HG03159 (cell line): ENCODE measurements around the gene PDE3B.
"Not testable (repeated sequence)": the region's sequence is repeated elsewhere in the genome, so short reads cannot be mapped to it uniquely, and the experiment has no call there.

ENCODE experiments used
- ATAC-seq: cut with Tn5 transposase; IDR thresholded peaks from one replicate; pipeline ENCODE4 v1.9.1; 2021; ENCODE audit warnings: mild to moderate bottlenecking, moderate library complexity; ENCODE audit not compliant: unreplicated experiment

The PDE3B gene

DNA sequence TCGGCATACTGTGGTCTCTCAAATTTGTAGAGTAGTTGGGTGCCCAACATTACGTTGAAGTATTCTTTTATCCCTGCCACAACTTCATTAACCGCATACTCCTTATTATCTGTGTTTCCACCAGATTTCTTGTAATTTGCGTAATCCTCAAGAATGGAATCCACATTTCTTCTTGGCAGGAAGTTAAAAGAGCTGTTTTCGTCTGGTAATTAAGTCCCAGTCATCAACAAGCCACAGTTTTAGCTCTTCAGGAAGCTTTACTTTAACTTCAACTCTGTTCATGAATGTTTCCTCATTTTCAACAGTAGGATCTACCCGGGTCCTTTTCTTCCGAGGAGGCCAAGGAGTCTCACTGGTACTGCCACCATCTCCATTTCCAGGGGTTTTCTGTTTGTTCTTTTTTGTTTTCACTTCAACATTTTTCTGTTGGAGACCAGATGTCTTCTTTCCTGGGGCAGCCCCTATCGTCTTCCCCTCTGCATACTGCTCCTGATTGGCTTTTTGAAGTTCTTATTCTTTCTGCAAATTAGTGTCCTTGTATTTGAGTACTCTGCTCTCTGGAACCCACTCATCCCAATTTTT lies 30.3 kb downstream of the PDE3B start:
- ATAC-seq = no peak

DNA sequence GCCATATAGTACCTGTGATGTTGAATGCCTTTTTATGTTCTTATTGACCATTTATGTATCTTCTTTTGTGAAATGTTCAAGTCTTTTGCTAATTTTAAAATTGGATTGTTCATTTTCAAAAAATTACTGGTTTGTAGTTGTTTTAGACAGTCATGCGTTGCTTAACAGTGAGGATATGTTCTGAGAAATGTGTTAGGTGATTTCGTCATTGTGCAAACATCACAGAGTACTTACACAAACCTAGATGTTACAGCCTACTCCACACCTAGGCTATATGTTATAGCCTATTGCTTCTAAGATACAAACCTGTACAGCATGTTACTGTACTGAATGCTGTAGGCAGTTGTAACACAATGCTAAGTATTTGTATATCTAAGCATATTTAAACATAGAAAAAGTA lies 32.5 kb downstream of the PDE3B start:
- ATAC-seq = no peak

DNA sequence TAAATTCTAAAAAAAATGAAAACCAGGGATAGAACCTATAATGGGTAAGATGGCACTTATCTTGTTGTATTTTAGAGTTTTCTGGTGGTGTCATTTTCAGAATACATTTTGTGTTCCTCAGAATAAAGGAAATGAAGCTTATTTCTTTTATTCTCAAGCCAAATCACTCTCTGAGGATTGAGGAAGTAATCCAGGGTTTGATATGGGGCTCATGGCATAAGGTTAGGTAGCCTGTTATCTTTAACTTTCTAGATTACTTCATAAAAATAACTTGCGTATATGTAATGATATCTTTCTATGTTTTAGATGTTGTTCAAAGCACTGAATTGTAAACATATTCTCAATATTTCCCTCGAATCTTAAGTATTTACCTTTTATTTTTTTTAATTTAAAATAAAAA lies 33.5 kb downstream of the PDE3B start:
- ATAC-seq = no peak

DNA sequence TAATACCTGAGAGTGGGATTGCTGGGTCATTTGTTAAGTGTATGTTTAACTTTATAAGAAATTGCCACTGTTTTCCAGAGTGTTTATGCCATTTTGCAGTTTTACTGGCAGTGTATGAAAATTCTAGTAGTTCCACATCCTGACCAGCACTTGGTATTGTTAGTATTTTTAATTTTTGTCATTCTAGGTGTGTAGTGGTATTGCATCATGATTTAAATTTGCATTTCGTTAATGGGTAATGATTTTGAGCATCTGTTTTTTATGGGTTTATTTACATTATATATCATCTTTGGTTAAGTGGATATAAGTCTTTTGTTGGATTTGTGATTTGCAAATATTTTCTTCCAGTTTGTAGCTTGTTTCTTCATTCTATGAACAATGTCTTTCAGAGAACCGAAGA lies 34.7 kb downstream of the PDE3B start:
- no peak for ATAC-seq

DNA sequence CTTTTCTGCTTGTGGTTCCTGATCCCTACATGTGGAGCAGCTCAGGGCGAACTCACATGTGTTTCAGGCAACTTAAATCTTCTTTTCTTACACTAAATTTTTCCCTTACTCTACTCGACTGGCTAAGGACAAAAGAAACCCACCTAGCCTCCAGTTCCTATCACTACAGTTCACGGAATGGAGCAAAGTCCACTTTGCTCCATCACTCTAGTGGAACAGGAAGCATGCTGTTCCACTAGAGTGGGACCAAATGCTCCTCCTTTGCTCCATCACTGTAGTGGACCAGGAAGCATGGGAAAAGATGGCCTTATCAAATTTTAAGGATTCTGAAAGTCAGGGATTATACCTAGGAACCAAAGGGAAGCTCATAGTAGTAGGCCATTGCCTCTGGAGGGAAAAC lies 36.1 kb downstream of the PDE3B start:
- ATAC-seq = no peak

DNA sequence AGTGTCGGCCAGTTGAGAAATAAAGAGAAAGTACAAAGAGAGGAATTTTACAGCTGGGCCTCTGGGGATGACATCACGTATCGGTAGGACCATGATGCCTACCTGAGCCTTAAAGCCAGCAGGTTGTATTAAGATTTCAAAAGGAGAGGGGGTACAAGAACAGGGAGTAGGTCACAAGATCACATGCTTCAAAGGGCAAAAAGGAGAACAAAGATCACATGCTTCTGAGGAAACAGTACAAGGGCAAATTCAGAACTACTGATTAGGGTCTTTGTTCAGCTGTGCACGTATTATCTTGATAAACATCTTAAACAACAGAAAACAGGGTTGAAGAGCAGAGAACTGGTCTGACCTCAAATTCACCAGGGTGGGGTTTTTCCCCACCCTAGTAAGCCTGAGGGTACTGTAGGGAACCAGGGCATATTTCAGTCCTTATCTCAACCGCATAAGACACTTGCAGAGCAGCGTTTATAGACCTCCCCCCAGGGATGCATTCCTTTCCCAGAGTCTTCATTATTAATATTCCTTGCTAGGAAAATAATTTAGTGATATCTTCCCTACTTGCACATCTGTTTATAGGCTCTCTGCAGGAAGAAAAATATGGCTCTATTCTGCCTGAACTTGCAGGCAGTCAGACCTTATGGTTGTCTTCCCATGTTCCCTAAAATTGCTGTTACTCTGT lies 40.8 kb downstream of the PDE3B start:
- not testable (repeated sequence) for ATAC-seq

DNA sequence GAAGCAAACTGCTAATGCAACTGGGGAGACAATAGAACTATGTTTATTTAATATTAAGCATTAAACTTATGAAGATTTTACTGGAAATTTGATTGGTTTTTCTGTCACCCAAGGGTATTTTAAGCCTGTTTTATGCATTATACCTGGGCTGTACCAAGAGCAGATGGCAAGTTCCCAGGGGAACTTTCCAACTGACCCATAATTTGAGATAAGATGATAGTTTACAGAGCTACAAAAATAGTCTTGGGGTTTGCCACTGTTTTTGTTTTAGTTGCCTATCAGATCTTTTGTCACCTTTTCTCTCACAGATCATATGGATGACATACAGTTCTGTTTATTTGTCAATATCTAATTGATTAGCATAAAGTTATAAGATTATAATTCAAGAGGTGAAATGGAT lies 43.9 kb downstream of the PDE3B start:
- no peak for ATAC-seq

DNA sequence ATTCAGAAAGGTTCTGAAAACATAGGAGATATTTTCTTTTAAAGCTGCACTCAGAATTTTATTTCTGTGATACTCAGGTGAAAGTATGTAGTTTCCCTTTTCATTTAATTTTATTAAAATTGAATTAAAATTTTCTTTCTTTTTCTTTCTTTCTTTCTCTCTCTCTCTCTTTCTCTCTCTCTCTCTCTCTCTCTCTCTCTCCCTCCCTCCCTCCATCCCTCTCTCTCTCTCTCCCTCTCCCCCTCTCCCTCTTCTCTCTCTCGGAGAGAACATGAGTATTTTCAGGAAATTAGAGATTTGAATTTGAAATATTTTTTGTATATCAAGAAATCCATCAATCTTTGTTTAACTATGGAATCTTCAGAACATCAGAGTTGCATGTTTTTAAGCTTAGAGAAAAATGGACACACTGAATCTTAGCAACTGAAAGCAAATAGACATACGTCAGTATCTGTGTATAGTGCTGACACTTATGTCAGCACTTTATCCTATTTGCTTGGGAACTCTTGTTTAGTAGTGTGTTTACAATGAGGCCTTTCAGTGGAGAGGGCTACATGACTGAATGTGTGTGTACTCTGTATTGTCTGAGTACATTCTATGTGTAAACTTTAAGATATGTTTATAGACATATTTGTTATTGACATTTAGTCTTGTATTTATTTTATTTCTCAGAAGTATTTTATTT lies 44.5 kb downstream of the PDE3B start:
- no peak for ATAC-seq

DNA sequence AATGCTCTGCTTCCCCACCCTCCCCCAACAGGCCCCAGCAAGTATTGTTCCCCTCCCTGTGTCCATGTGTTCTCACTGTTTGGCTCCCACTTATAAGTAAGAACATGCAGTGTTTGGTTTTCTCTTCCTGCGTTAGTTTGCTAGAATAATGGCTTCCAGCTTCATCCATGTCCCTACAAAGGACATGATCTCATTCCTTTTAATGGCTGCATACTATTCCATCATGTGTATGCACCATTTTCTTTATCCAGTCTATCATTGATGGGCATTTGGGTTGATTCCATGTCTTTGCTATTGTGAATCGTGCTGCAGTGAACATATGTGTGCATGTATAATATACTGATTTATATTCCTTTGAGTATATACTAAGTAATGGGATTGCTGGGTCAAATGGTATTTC lies 52.1 kb downstream of the PDE3B start:
- ATAC-seq = not testable (repeated sequence)

DNA sequence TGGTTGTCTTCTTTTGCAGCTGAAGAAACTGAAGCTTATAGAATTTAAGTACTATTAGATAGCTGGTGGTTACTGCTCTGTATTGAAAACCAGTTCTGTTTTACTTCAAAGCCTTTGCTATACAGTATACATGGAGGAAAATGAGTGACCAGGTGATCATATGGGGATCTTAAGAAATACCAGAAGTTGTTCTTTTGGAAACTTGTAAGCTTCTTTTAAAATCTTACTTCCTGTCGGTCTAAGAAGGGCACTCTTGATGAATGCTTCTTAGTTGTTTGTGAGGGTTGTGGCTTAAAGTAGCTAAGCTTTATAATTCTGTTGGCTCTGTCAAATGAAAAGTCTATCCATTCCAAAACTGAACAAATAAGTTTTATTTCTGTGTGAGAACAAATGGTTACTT lies 55.2 kb downstream of the PDE3B start:
- no peak for ATAC-seq

DNA sequence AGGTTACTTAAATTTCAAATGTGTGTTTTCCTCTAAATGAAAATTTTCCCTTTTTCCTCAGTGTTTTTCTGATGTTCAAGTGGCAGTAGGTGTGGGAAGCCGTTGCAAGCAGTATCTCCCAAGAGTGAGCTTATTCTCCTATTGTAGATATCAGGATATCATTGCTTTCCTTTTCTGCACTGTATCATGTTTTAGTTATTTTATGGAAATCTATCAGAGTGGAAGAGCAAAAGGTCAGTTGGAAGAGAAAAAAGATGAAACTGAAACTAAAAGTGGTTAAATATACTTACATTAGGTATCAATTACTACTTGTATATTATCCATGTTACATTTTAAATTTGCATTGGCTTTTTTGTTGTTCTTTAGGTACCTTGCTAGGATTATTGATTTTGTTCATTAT lies 57.0 kb downstream of the PDE3B start:
- no peak for ATAC-seq

DNA sequence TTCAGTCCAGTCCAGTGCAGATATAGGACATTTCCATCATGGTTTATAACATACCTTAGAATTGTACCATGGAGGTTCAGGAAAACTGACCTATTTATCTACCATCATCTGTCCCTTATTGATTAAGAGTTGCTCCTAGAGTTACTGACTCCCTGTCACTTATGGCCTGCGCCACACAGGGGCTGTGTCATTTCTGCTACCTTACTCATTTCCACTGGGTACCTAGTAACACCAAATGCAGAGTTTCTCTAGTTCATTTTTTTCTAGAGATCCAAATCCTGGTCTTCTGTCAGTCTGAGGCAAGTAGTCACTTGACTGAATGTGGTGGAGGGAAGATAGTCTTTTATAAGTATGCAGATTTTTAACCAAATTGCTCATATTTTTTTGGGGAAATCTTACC lies 59.2 kb downstream of the PDE3B start:
- no peak for ATAC-seq

DNA sequence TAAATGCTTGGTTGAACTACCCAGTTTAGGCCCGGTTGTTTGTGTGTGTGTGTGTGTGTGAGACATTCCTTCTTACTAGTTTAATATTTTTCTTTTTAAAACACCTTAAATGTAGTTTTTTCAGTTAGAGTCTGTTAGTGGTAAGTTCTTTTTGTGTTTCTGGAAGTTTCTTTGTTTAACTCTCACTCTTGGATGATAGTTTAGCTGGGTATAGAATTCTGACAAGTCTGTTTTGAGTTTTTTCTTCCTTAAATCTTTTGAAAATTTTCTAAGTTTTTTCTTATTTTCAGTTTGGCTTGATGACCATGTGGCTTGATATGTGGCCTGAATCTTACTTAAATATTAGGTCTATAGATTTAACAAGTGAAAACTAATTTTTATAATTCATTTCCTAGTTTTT lies 60.1 kb downstream of the PDE3B start:
- ATAC-seq = no peak

DNA sequence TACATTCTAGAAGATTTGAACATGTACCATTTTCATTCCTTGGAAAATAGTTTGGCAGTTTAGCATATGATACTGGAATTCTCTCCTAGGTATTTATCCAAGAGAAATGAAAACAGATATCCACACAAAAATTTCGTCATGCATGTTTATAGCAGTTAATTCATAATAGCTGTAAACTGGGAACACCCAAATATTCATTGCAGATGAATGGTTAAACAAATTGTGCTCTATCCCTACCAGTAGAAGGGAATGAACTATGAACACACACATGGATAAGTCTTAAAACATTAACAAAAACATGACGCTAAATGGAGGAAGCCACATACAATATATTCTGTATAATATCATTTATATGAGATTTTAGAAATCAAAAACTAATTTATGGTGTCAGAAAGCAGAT lies 61.5 kb downstream of the PDE3B start:
- no peak for ATAC-seq

DNA sequence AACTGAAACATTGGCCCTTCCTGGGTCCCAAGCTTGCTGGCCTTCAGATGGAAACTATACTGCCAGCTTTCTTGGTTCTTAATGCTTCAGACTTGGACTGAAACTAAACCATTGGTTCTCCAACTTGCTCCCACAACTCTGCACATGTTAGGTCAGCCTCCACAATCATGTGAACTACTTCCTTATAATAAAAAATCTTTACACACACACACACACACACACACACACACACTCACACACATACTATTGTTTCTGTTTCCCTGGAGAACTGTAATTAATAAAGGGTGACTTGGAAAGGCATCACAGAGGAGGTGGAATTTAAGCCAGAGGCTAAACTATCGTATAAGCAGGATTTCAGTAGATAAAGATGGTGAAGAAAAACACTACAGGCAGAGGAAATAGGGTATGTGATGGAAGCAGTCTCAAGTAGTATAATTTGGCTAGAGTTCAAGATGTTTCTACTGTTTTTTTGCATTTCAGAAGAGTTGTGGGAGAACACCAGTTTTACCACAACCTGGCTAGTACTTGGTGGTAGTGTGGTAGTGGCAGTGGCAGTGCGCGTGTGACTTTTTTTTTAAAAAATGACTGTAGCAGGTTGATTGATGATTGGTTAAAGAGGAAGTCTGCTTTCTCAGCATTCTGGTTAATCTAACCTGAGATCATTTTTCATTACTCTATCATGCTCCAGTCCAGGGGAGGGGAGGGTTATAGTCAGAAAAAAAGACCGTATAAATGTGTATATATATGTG lies 70.1 kb downstream of the PDE3B start:
- ATAC-seq = no peak

DNA sequence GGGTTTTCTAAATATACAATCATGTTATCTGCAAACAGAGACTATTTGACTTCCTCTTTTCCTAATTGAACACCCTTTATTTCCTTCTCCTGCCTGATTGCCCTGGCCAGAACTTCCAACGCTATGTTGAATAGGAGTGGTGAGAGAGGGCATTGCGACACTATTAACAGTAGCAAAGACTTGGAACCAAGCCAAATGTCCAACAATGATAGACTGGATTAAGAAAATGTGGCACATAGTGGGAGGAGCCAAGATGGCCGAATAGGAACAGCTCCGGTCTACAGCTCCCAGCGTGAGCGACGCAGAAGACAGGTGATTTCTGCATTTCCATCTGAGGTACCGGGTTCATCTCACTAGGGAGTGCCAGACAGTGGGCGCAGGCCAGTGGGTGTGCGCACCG lies 72.1 kb downstream of the PDE3B start:
- ATAC-seq = not testable (repeated sequence)

DNA sequence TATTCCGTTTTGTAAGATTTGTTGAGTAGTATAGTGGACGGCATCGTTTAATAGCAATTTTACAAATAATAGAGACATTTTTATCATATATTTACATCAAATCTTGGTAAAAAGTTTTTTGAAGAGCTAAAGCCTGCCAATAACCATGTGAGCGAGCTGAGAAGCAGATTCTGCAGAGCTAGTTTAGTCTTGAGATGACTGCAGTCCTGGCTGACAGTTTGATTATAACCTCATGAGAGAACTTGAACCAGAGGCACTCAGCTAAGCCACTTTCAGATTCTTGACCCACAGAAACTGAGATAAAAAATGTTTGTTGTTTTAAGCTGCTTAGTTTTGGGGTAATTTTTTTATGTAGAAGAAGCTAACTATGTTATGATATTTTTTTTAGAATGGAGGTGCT lies 78.9 kb downstream of the PDE3B start:
- no peak for ATAC-seq

DNA sequence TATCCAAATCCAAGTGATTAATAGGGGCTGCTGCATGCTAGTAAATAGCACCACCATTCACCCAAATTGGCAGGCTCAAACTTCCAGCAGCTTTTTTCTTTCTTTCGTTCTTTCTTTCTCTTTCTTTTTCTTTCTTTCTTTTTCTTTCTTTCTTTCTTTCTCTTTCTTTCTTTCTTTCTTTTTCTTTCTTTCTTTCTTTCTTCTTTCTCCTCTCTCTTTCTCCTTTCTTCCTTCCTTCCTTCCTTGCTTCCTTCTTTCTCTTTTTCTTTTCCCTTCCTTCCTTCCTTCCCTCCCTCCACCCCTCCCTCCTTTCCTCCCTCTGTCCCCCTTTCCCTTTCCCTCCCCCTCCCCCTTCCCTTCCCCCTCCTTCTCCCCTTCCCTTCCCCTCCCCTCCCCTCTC lies 81.5 kb downstream of the PDE3B start:
- no peak for ATAC-seq

DNA sequence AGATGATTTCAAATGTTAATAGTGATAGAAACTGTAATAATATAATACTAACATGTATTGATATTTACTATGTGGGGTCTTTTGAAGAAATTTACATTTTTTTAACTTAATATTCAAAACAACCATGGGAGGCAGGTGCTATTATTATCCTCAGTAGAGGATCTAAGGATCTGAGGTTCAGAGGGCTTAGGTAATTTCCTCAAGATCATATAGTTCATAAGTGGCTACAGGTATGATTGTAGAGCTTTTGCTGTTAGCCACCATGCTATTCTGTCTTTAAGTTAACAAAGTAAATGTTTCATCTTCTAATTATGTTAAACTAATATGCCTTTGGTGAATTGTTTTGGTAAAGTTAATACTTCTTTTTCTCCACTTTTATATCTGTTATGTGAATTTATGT lies 83.6 kb downstream of the PDE3B start:
- ATAC-seq = no peak

DNA sequence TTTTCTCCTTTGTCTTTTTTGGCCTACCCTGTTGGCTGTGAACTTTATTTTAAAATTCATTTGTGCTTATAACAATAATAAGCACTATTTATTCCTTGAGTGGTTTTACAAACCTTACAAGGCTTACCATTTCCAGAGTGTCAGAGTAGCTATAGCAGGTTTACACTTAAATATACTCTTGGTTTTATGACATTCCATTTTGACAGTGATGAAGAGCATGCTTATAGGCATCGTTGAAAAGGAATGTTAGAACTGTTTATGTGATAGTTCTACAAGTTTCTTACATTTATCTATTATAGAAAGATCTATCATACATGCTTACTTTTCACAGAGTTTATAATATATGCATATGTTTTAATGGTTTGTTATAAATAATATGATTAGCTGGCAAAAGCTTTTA lies 84.1 kb downstream of the PDE3B start:
- no peak for ATAC-seq

DNA sequence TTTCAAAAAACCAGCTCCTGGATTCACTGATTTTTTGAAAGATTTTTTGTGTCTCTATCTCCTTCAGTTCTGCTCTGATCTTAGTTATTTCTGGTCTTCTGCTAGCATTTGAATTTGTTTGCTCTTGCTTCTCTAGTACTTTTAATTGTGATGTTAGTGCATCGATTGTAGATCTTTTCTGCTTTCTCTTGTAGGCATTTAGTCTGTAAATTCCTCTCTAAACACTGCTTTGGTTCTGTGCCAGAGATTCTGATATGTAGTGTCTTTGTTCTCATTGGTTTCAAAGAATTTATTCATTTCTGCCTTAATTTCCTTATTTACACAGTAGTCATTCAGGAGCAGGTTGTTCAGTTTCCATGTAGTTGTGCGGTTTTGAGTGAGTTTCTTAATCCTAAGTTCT lies 96.9 kb downstream of the PDE3B start:
- not testable (repeated sequence) for ATAC-seq

DNA sequence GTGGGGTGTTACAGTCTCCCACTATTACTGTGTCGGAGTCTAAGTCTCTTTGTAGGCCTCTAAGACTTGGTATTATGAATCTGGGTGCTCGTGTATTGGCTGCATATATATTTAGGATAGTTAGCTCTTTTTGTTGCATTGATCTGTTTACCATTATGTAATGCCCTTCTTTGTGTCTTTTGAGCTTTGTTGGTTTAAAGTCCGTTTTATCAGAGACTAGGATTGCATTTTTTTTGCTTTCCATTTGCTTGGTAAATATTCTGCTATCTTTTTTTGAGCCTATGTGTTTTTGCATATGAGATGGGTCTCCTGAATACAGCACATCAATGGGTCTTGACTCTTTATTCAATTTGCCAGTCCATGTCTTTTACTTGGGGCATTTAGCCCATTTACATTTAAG lies 97.6 kb downstream of the PDE3B start:
- no peak for ATAC-seq
